H9 (cell line): ENCODE measurements around the gene NOSIP. TPM values are rescaled to one million over a fixed set of nuclear protein-coding genes. Genes with fewer than 3 reads are reported as not detected.
A peak's percentile ranks its signal among the peaks of the same experiment; 100 is the strongest.

Experiments
- DNase-seq: peaks from one replicate; pipeline ENCODE4 v3.0.0-alpha.2; 2017
- H2AFZ ChIP-seq: one replicate; pipeline ENCODE4 v1.6.1; 2013; ENCODE audit warnings: mild to moderate bottlenecking, low read length, control low read depth, moderate library complexity
- H2AK5ac ChIP-seq: 2 replicates; pipeline ENCODE4 v1.6.1; 2013; ENCODE audit warnings: low read length, control low read depth, mixed read lengths; ENCODE audit not compliant: insufficient read length
- H2BK120ac ChIP-seq: one replicate; pipeline ENCODE4 v1.6.1; 2013; ENCODE audit warnings: low read depth, mild to moderate bottlenecking, low read length, control low read depth, inconsistent platforms; ENCODE audit not compliant: poor library complexity, severe bottlenecking
- H2BK12ac ChIP-seq: 2 replicates; pipeline ENCODE4 v1.6.1; 2013; ENCODE audit warnings: low read length, control low read depth, mixed read lengths, low read depth; ENCODE audit not compliant: insufficient read length
- H2BK15ac ChIP-seq: 2 replicates; pipeline ENCODE4 v1.6.1; 2013; ENCODE audit warnings: low read depth, low read length, control low read depth
- H2BK20ac ChIP-seq: one replicate; pipeline ENCODE4 v1.6.1; 2013; ENCODE audit warnings: low read depth, mild to moderate bottlenecking, low read length, control low read depth, inconsistent platforms; ENCODE audit not compliant: poor library complexity, severe bottlenecking
- H2BK5ac ChIP-seq: 2 replicates; pipeline ENCODE4 v1.6.1; 2013; ENCODE audit warnings: low read length, control low read depth, mixed read lengths; ENCODE audit not compliant: insufficient read length
- H3K14ac ChIP-seq: 2 replicates; pipeline ENCODE4 v1.6.1; 2013; ENCODE audit warnings: low read length, control low read depth; ENCODE audit not compliant: insufficient read depth
- H3K18ac ChIP-seq: 2 replicates; pipeline ENCODE4 v1.6.1; 2013; ENCODE audit warnings: low read depth, mild to moderate bottlenecking, mixed read lengths, low read length, control low read depth; ENCODE audit not compliant: insufficient read length
- H3K23ac ChIP-seq: 2 replicates; pipeline ENCODE4 v1.6.1; 2013; ENCODE audit warnings: low read length, control low read depth, mixed read lengths, low read depth; ENCODE audit not compliant: insufficient read length
- H3K23me2 ChIP-seq: 2 replicates; pipeline ENCODE4 v1.6.1; 2013; ENCODE audit warnings: low read depth, mild to moderate bottlenecking, mixed read lengths, low read length, control low read depth; ENCODE audit not compliant: insufficient read length, poor library complexity, severe bottlenecking
- H3K27ac ChIP-seq: 2 replicates; pipeline ENCODE4 v1.5.1; 2013; ENCODE audit warnings: low read length, control low read depth, mixed read lengths, low read depth; ENCODE audit not compliant: insufficient read length
- H3K27me3 ChIP-seq: 2 replicates; pipeline ENCODE4 v1.6.1; 2013; ENCODE audit warnings: low read length, control low read depth, inconsistent platforms; ENCODE audit not compliant: insufficient read depth
- H3K4ac ChIP-seq: 2 replicates; pipeline ENCODE4 v1.6.1; 2013; ENCODE audit warnings: low read depth, mild to moderate bottlenecking, control low read depth, inconsistent platforms, low read length, moderate library complexity
- H3K4me1 ChIP-seq: 2 replicates; pipeline ENCODE4 v1.6.1; 2013; ENCODE audit warnings: low read length, control low read depth, inconsistent platforms; ENCODE audit not compliant: insufficient read depth
- H3K4me2 ChIP-seq: 2 replicates; pipeline ENCODE4 v1.6.1; 2013; ENCODE audit warnings: low read length, control low read depth, mixed read lengths; ENCODE audit not compliant: insufficient read length, insufficient read depth
- H3K56ac ChIP-seq: 2 replicates; pipeline ENCODE4 v1.6.1; 2013; ENCODE audit warnings: low read depth, mild to moderate bottlenecking, mixed read lengths, low read length, control low read depth; ENCODE audit not compliant: insufficient read length
- H3K79me1 ChIP-seq: 2 replicates; pipeline ENCODE4 v1.6.1; 2013; ENCODE audit warnings: low read depth, mild to moderate bottlenecking, moderate library complexity, low read length, control low read depth, inconsistent platforms; ENCODE audit not compliant: insufficient read depth, poor library complexity, severe bottlenecking
- H3K79me2 ChIP-seq: 2 replicates; pipeline ENCODE4 v1.6.1; 2013; ENCODE audit warnings: low read length, control low read depth, inconsistent platforms; ENCODE audit not compliant: insufficient read depth
- H3K9ac ChIP-seq: 2 replicates; pipeline ENCODE4 v1.6.1; 2013; ENCODE audit warnings: low read length, control low read depth, mixed read lengths; ENCODE audit not compliant: insufficient read length; ENCODE audit errors: extremely low read depth
- H3K9me3 ChIP-seq: one replicate; pipeline ENCODE4 v1.6.1; 2013; ENCODE audit warnings: low read depth, low read length, inconsistent platforms; ENCODE audit not compliant: control insufficient read depth
- H3T11ph ChIP-seq: one replicate; pipeline ENCODE4 v1.6.1; 2013; ENCODE audit warnings: mild to moderate bottlenecking, low read length, control low read depth, inconsistent platforms
- H4K20me1 ChIP-seq: one replicate; pipeline ENCODE4 v1.6.1; 2013; ENCODE audit not compliant: control insufficient read depth, insufficient read length, insufficient read depth
- H4K5ac ChIP-seq: 2 replicates; pipeline ENCODE4 v1.6.1; 2013; ENCODE audit warnings: low read depth, mild to moderate bottlenecking, mixed read lengths, low read length, control low read depth; ENCODE audit not compliant: insufficient read length
- H4K8ac ChIP-seq: replicated peaks from 2 replicates; pipeline ENCODE4 v1.6.1; 2013; ENCODE audit warnings: low read length, control low read depth, mixed read lengths, low read depth; ENCODE audit not compliant: insufficient read length
- H4K91ac ChIP-seq: 2 replicates; pipeline ENCODE4 v1.6.1; 2013; ENCODE audit warnings: low read depth, mild to moderate bottlenecking, moderate library complexity, mixed read lengths, low read length, control low read depth; ENCODE audit not compliant: insufficient read length
- H3K27ac Mint-ChIP-seq, 3 experiments: 2 replicates in 2 of 3; 3 replicates in 1 of 3; pipeline ENCODE4 v1.8.0; 2020 to 2021; ENCODE audit warnings: mixed read lengths in 3 of 3, mild to moderate bottlenecking in 1 of 3, moderate library complexity in 1 of 3
- H3K27me3 Mint-ChIP-seq: 2 replicates; pipeline ENCODE4 v1.8.0; 2021; ENCODE audit warnings: low read depth, mild to moderate bottlenecking, moderate library complexity, mixed read lengths
- H3K36me3 Mint-ChIP-seq, 3 experiments: 2 replicates in 2 of 3; 3 replicates in 1 of 3; pipeline ENCODE4 v1.8.0; 2020 to 2021; ENCODE audit warnings: low read depth in 3 of 3, mixed read lengths in 3 of 3; ENCODE audit not compliant: insufficient read depth in 1 of 3
- H3K4me1 Mint-ChIP-seq, 2 experiments: 2 replicates each; pipeline ENCODE4 v1.8.0; 2020; ENCODE audit warnings: mixed read lengths in 2 of 2
- H3K4me3 Mint-ChIP-seq, 2 experiments: 2 replicates in 1 of 2; 3 replicates in 1 of 2; pipeline ENCODE4 v1.8.0; 2020 to 2021; ENCODE audit warnings: mild to moderate bottlenecking in 2 of 2, mixed read lengths in 2 of 2, moderate library complexity in 1 of 2
- H3K9me3 Mint-ChIP-seq, 2 experiments: 2 replicates in 1 of 2; 3 replicates in 1 of 2; pipeline ENCODE4 v1.8.0; 2020; ENCODE audit warnings: mild to moderate bottlenecking in 2 of 2, mixed read lengths in 2 of 2, moderate library complexity in 1 of 2
- CTCF ChIP-seq: fragments of 200-600 bp; sonication (generic); conservative IDR thresholded peaks from 3 replicates; pipeline ENCODE4 v1.8.0; 2021; ENCODE audit warnings: antibody characterized with exemption, mild to moderate bottlenecking
- WGBS: extraction: QIAGEN DNeasy Blood & Tissue Kit; methylation state at CpG from one replicate; pipeline ENCODE4 v1.1.7; 2013; ENCODE audit warnings: missing lambda C conversion rate, low lambda C conversion rate, mixed read lengths; ENCODE audit not compliant: insufficient read length; ENCODE audit errors: extremely low coverage; 5-methylcytosine and 5-hydroxymethylcytosine counted together
- total RNA-seq: library from RNA; stranded (reverse); gene quantifications from 2 replicates; pipeline ENCODE4 v1.2.1, GENCODE V29; 2021

The NOSIP gene
- total RNA-seq, 1 experiment from 2014 or later: 78.4 TPM

- Histone ChIP-seq H3K27ac (no peak overlapping the region), H3K9me3 (no peaks in the 10 kb centered on the region), H3T11ph (no peak overlapping the region), H3K79me2 (no peaks in the 10 kb centered on the region), H2BK5ac (no peak overlapping the region), H3K27me3 (no peaks in the 10 kb centered on the region), H4K8ac (no peak overlapping the region), H3K18ac (no peak overlapping the region), H3K4me1 (no peaks in the 10 kb centered on the region), H3K14ac (no peak overlapping the region), H3K79me1 (no peaks in the 10 kb centered on the region), H2AK5ac (no peak overlapping the region), H3K23ac (no peak overlapping the region), H2BK120ac (no peak overlapping the region), H4K20me1 (no peaks in the 10 kb centered on the region), H3K56ac (no peak overlapping the region), H3K4ac (no peak overlapping the region), H3K23me2 (peaks cover 9% of the 10 kb centered on the region), H4K91ac (no peak overlapping the region), H3K9ac (no peak overlapping the region), H4K5ac (no peak overlapping the region), H2BK15ac (no peak overlapping the region), H3K4me2 (no peak overlapping the region), H2AFZ (no peak overlapping the region), H2BK12ac (no peak overlapping the region), H2BK20ac (no peak overlapping the region)
- WGBS: no CpG with 5 or more reads among the region's 11 CpGs
- Mint-ChIP-seq H3K4me3 (no peak overlapping the region), H3K9me3 (no peaks in the 10 kb centered on the region; a peak in 1 of 5 replicates), H3K27ac (peak overlapping the region in 1 of 3 experiments; percentile 18; a peak in 2 of 7 replicates), H3K4me1 (peaks cover 2 to 12% of the 10 kb centered on the region in 2 experiments; a peak in 3 of 4 replicates), H3K27me3 (no peaks in the 10 kb centered on the region), H3K36me3 (peaks cover 13 to 23% (median 21%) of the 10 kb centered on the region in 3 experiments)
- TF ChIP-seq CTCF: no peak
- no peak for DNase-seq
Measured at GRCh38 chr19:49552749-49553148, 27.6 kb downstream of the NOSIP start.
